Type B pancreatic cell (in vitro differentiated cells): ENCODE measurements around the gene C6orf47. TPM values are rescaled to one million over a fixed set of nuclear protein-coding genes. Genes with fewer than 3 reads are reported as not detected.

Source experiments
- DNase-seq: peaks from one replicate; pipeline ENCODE4 v3.0.0; 2021; ENCODE audit warnings: mixed read lengths; ENCODE audit not compliant: unreplicated experiment; ENCODE audit errors: extremely low spot score
- H3K27ac Mint-ChIP-seq: 2 replicates; pipeline ENCODE4 v1.8.0; 2021; ENCODE audit warnings: mild to moderate bottlenecking, mixed read lengths
- H3K27me3 Mint-ChIP-seq: 2 replicates; pipeline ENCODE4 v1.8.0; 2021; ENCODE audit warnings: mixed read lengths
- H3K36me3 Mint-ChIP-seq: 2 replicates; pipeline ENCODE4 v1.8.0; 2021; ENCODE audit warnings: mixed read lengths
- H3K4me1 Mint-ChIP-seq: one replicate; pipeline ENCODE4 v1.8.0; 2021; ENCODE audit warnings: mixed read lengths; ENCODE audit not compliant: unreplicated experiment
- H3K4me3 Mint-ChIP-seq: 2 replicates; pipeline ENCODE4 v1.8.0; 2021; ENCODE audit warnings: mild to moderate bottlenecking, mixed read lengths
- H3K9me3 Mint-ChIP-seq: 2 replicates; pipeline ENCODE4 v1.8.0; 2021; ENCODE audit warnings: mixed read lengths
- CTCF ChIP-seq: fragments of 200-600 bp; sonication (generic); conservative IDR thresholded peaks from 2 replicates; pipeline ENCODE4 v1.5.0; 2021; ENCODE audit warnings: antibody characterized with exemption, mild to moderate bottlenecking
- total RNA-seq: library from RNA; stranded (reverse); gene quantifications from 2 replicates; pipeline ENCODE4 v1.2.1, GENCODE V29; 2021; ENCODE audit warnings: low replicate concordance

The C6orf47 gene
- total RNA-seq, 1 donor from 2014 or later, result 22.3 TPM

- H3K36me3 Mint-ChIP-seq, result peaks cover 32% of the 10 kb centered on the region
Measured at GRCh38 chr6:31632279-31632946, 28.2 kb downstream of the C6orf47 start.

DNA sequence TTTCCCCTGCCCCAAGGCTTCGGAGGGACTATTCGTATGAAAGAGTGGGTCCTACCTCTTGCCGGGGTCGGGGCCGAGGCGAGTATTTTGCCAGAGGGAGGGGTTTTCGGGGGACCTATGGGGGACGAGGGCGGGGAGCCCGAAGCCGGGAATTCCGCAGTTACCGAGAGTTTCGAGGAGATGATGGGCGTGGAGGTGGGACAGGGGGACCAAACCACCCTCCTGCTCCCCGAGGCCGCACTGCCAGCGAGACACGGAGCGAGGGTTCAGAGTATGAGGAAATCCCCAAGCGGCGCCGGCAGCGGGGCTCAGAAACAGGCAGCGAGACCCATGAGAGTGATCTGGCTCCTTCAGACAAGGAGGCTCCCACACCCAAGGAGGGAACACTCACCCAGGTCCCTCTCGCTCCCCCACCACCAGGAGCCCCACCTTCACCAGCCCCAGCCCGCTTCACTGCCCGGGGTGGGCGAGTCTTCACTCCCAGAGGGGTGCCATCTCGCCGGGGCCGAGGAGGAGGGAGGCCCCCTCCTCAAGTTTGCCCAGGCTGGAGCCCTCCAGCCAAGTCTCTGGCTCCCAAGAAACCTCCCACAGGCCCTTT lies 28.8 kb downstream of the C6orf47 start:
- Mint-ChIP-seq H3K36me3 (peaks cover 37% of the 10 kb centered on the region), H3K4me1 (peaks cover 5% of the 10 kb centered on the region), H3K27me3 (no peaks in the 10 kb centered on the region), H3K4me3 (no peak overlapping the region), H3K9me3 (no peaks in the 10 kb centered on the region), H3K27ac (no peak overlapping the region)
- no peak for DNase-seq
- TF ChIP-seq CTCF, result no peak

More at GRCh38 chr6:31632279-31632946, 28.2 kb downstream of the C6orf47 start:
- no peak for DNase-seq
- H3K27me3 Mint-ChIP-seq, result no peaks in the 10 kb centered on the region
- H3K9me3 Mint-ChIP-seq, result no peaks in the 10 kb centered on the region
- H3K4me1 Mint-ChIP-seq, result peaks cover 3% of the 10 kb centered on the region
- H3K27ac Mint-ChIP-seq, result no peak overlapping the region
- H3K4me3 Mint-ChIP-seq, result no peak overlapping the region
- no peak for TF ChIP-seq CTCF

DNA sequence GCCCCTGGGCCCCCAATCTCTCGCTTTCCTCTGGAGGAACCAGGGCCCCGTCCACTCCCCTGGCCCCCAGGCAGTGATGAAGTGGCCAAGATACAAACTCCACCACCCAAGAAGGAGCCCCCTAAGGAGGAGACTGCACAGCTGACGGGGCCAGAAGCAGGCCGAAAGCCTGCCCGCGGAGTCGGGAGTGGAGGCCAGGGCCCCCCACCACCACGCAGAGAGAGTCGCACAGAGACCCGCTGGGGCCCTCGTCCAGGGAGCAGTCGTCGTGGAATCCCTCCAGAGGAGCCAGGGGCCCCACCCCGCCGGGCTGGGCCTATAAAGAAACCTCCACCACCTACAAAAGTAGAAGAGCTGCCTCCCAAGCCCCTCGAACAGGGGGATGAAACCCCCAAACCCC lies 29.4 kb downstream of the C6orf47 start:
- Mint-ChIP-seq H3K27me3 (no peaks in the 10 kb centered on the region), H3K9me3 (no peaks in the 10 kb centered on the region), H3K4me1 (peaks cover 5% of the 10 kb centered on the region), H3K27ac (no peak overlapping the region), H3K36me3 (peaks cover 38% of the 10 kb centered on the region), H3K4me3 (no peak overlapping the region)
- TF ChIP-seq CTCF, result no peak
- DNase-seq, result no peak

DNA sequence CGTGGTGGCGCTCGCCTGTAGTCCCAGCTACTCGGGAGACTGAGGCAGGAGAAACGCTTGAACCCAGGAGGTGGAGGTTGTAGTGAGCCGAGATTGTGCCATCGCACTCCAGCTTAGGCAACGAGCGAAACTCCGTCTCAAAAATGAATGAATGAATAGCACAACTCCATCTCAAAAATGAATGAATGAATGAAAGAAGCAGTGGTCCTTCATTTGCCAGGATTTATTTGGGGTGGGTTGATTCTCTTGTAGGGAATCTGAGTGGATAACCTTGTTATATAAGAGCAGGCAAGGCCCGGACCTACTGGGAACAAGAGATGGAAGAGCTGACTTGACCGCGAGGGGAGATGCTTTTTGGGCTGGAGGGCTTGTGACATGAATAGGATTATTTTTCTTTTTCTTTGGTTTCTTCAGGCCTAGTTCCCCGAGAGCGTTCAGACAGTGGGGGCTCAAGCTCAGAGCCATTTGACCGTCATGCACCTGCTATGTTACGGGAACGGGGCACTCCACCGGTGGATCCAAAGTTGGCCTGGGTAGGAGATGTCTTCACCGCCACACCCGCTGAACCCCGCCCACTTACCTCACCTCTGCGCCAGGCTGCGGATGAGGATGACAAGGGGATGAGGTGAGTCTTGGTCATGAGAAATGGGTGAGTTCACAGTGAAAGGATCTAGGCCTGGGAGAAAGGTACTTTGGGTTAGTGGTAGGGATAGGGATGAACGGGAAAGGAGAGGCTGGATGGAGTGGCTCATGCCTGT lies 30.2 kb downstream of the C6orf47 start:
- Mint-ChIP-seq H3K27ac (no peak overlapping the region), H3K4me3 (no peak overlapping the region), H3K36me3 (peaks cover 40% of the 10 kb centered on the region), H3K27me3 (no peaks in the 10 kb centered on the region), H3K4me1 (peaks cover 5% of the 10 kb centered on the region), H3K9me3 (no peaks in the 10 kb centered on the region)
- no peak for DNase-seq
- TF ChIP-seq CTCF, result no peak

GRCh38 chr6:31629014-31629413 lies 31.6 kb downstream of the C6orf47 start:
- Mint-ChIP-seq H3K27ac (no peak overlapping the region), H3K27me3 (no peaks in the 10 kb centered on the region), H3K9me3 (no peaks in the 10 kb centered on the region), H3K4me3 (peak overlapping the region; percentile 10), H3K4me1 (peaks cover 5% of the 10 kb centered on the region), H3K36me3 (peaks cover 38% of the 10 kb centered on the region)
- DNase-seq, result no peak
- no peak for TF ChIP-seq CTCF
